GM23338 (cell line): ENCODE measurements around the gene YES1. TPM values are rescaled to one million over a fixed set of nuclear protein-coding genes. Genes with fewer than 3 reads are reported as not detected.

Experiments used
- ATAC-seq: fragments of 200-7000 bp; cut with Tn5 transposase; 3 replicates; pipeline ENCODE4 v1.9.1; 2020
- DNase-seq: peaks from one replicate; pipeline ENCODE4 v3.0.0-alpha.2; 2015; ENCODE audit warnings: low spot score
- H2AFZ ChIP-seq: fragments of 200-600 bp; sonication (generic); 2 replicates; pipeline ENCODE4 v1.8.0; 2016; ENCODE audit warnings: antibody characterized with exemption, mild to moderate bottlenecking, moderate library complexity
- H3F3A ChIP-seq: fragments of 200-600 bp; sonication (generic); replicated peaks from 2 replicates; pipeline ENCODE4 v1.8.0; 2017; ENCODE audit warnings: antibody characterized with exemption, mixed run types, low read depth
- H3K27ac ChIP-seq: fragments of 200-600 bp; sonication (generic); 2 replicates; pipeline ENCODE4 v1.6.1; 2016; ENCODE audit warnings: low read depth
- H3K27me3 ChIP-seq: fragments of 200-600 bp; sonication (generic); 2 replicates; pipeline ENCODE4 v1.8.0; 2016; ENCODE audit warnings: mild to moderate bottlenecking, mixed run types, moderate library complexity; ENCODE audit not compliant: insufficient read depth
- H3K36me3 ChIP-seq: fragments of 200-600 bp; sonication (generic); 2 replicates; pipeline ENCODE4 v1.8.0; 2016; ENCODE audit warnings: mild to moderate bottlenecking; ENCODE audit not compliant: insufficient read depth
- H3K4me1 ChIP-seq: fragments of 200-600 bp; sonication (generic); 2 replicates; pipeline ENCODE4 v1.8.0; 2016; ENCODE audit warnings: mild to moderate bottlenecking, moderate library complexity; ENCODE audit not compliant: insufficient read depth
- H3K4me2 ChIP-seq: fragments of 200-600 bp; sonication (generic); 2 replicates; pipeline ENCODE4 v1.7.1; 2017; ENCODE audit warnings: mixed run types
- H3K4me3 ChIP-seq: fragments of 200-600 bp; sonication (generic); 2 replicates; pipeline ENCODE4 v1.6.1; 2016; ENCODE audit warnings: mixed run types
- H3K79me2 ChIP-seq: fragments of 200-600 bp; sonication (generic); replicated peaks from 2 replicates; pipeline ENCODE4 v1.8.0; 2017; ENCODE audit warnings: mild to moderate bottlenecking; ENCODE audit not compliant: insufficient read depth
- H3K9me2 ChIP-seq: fragments of 200-600 bp; sonication (generic); 2 replicates; pipeline ENCODE4 v1.8.0; 2017; ENCODE audit not compliant: insufficient read depth
- H4K20me1 ChIP-seq: fragments of 200-600 bp; sonication (generic); replicated peaks from 2 replicates; pipeline ENCODE4 v1.8.0; 2017; ENCODE audit warnings: mild to moderate bottlenecking; ENCODE audit not compliant: insufficient read depth
- H3K27ac Mint-ChIP-seq: 2 replicates; pipeline ENCODE4 v1.8.0; 2020; ENCODE audit warnings: inconsistent platforms, mild to moderate bottlenecking, moderate library complexity, mixed read lengths
- H3K27me3 Mint-ChIP-seq: 3 replicates; pipeline ENCODE4 v1.8.0; 2022; ENCODE audit warnings: low read depth, mild to moderate bottlenecking, moderate library complexity, mixed read lengths, inconsistent platforms; ENCODE audit not compliant: insufficient read depth, poor library complexity
- H3K36me3 Mint-ChIP-seq: 3 replicates; pipeline ENCODE4 v1.8.0; 2021; ENCODE audit warnings: low read depth, mild to moderate bottlenecking, inconsistent platforms, moderate library complexity, mixed read lengths
- H3K4me1 Mint-ChIP-seq: 3 replicates; pipeline ENCODE4 v1.8.0; 2020; ENCODE audit warnings: mild to moderate bottlenecking, inconsistent platforms, mixed read lengths
- H3K4me3 Mint-ChIP-seq: 3 replicates; pipeline ENCODE4 v1.8.0; 2021; ENCODE audit warnings: moderate library complexity, mild to moderate bottlenecking, inconsistent platforms, mixed read lengths
- H3K9me3 Mint-ChIP-seq: 3 replicates; pipeline ENCODE4 v1.8.0; 2020; ENCODE audit warnings: moderate library complexity, mild to moderate bottlenecking, inconsistent platforms, mixed read lengths
- CTCF ChIP-seq, 2 experiments: fragments of 200-600 bp in 1 of 2; sonication (generic) in 1 of 2; conservative IDR thresholded peaks; 2 replicates each; pipeline versions ENCODE4 v1.5.1 to v1.6.1; 2016 to 2017; ENCODE audit warnings: antibody characterized with exemption in 2 of 2, low read depth in 2 of 2, mild to moderate bottlenecking in 2 of 2, moderate library complexity in 1 of 2
- ETS1 ChIP-seq: IDR thresholded peaks from 2 replicates; pipeline ENCODE4 v1.6.1; 2016; ENCODE audit warnings: antibody characterized with exemption
- EZH2phosphoT487 ChIP-seq: fragments of 200-600 bp; sonication (generic); IDR thresholded peaks from one replicate; pipeline ENCODE4 v1.8.1; 2018; ENCODE audit warnings: antibody characterized with exemption; ENCODE audit not compliant: unreplicated experiment
- JUNB ChIP-seq: IDR thresholded peaks from one replicate; pipeline ENCODE4 v1.6.1; 2016; ENCODE audit warnings: antibody characterized with exemption; ENCODE audit not compliant: unreplicated experiment
- NANOG ChIP-seq: IDR thresholded peaks from 2 replicates; pipeline ENCODE4 v1.6.1; 2016; ENCODE audit warnings: antibody characterized with exemption, borderline replicate concordance
- POLR2AphosphoS5 ChIP-seq: IDR thresholded peaks from 2 replicates; pipeline ENCODE4 v1.6.1; 2016; ENCODE audit warnings: antibody characterized with exemption, low read depth
- STAT1 ChIP-seq: IDR thresholded peaks from one replicate; pipeline ENCODE4 v1.6.1; 2016; ENCODE audit warnings: antibody characterized with exemption; ENCODE audit not compliant: unreplicated experiment
- ZNF114 ChIP-seq: fragments of 250-450 bp; sonication (Bioruptor Pico); IDR thresholded peaks from 2 replicates; pipeline ENCODE4 v1.5.0; 2020; ENCODE audit warnings: mild to moderate bottlenecking, moderate library complexity
- polyA plus RNA-seq: library from polyadenylated mRNA; unstranded; fragments of >200 nt; fragmentation: Nextera tagmentation; extraction: Ambion mirVana; gene quantifications from 2 replicates; pipeline ENCODE4 v1.2.1, GENCODE V29; 2016
- total RNA-seq: library from RNA; depleted of rRNA; stranded (reverse); fragments of >200 nt; shearing (Covaris generic); gene quantifications from 2 replicates; pipeline ENCODE4 v1.2.3, GENCODE V29; 2014

YES1 gene
- total and polyA plus RNA-seq, 2 experiments from 2014 or later, result 25.4 to 327 TPM

GRCh38 chr18:744832-745597 is 67.0 kb downstream of the YES1 start:
- TF ChIP-seq EZH2phosphoT487 (no peak), ZNF114 (no peak), JUNB (no peak), STAT1 (no peak), POLR2AphosphoS5 (no peak)
- Histone ChIP-seq H3K4me2 (no peak overlapping the region), H4K20me1 (no peaks in the 10 kb centered on the region), H3K9me2 (no peaks in the 10 kb centered on the region), H3K4me1 (no peaks in the 10 kb centered on the region), H2AFZ (no peak overlapping the region), H3K79me2 (no peaks in the 10 kb centered on the region), H3K4me3 (no peak overlapping the region), H3F3A (no peaks in the 10 kb centered on the region), H3K27me3 (no peaks in the 10 kb centered on the region), H3K27ac (no peak overlapping the region), H3K36me3 (peaks cover 27% of the 10 kb centered on the region)
- H3K4me1 Mint-ChIP-seq, result no peaks in the 10 kb centered on the region
- peaks cover 34% of the 10 kb centered on the region for H3K36me3 Mint-ChIP-seq
- H3K27me3 Mint-ChIP-seq, result no peaks in the 10 kb centered on the region
- H3K27ac Mint-ChIP-seq, result no peak overlapping the region
- DNase-seq (no peak), ATAC-seq (no peak)
- H3K4me3 Mint-ChIP-seq, result no peak overlapping the region
- no peaks in the 10 kb centered on the region for H3K9me3 Mint-ChIP-seq

- H3K9me3 Mint-ChIP-seq, result no peaks in the 10 kb centered on the region
- H3K36me3 Mint-ChIP-seq, result peaks cover 32% of the 10 kb centered on the region
- no peak for TF ChIP-seq EZH2phosphoT487
- TF ChIP-seq JUNB, result no peak
- TF ChIP-seq CTCF (conservative IDR thresholded peaks at IDR 0.05; ENCODE audit: low read depth in 2 of 2), result peak; percentile 71 to 79
- no peak for TF ChIP-seq POLR2AphosphoS5
- H2AFZ ChIP-seq, result no peak overlapping the region
- peak; percentile 53 for DNase-seq
- no peaks in the 10 kb centered on the region for H4K20me1 ChIP-seq
- H3F3A ChIP-seq, result no peaks in the 10 kb centered on the region
- no peaks in the 10 kb centered on the region for H3K27me3 ChIP-seq
- H3K4me3 Mint-ChIP-seq, result no peak overlapping the region
- H3K4me2 ChIP-seq, result no peak overlapping the region
- H3K27ac Mint-ChIP-seq, result no peak overlapping the region
- H3K79me2 ChIP-seq, result no peaks in the 10 kb centered on the region
- no peaks in the 10 kb centered on the region for H3K27me3 Mint-ChIP-seq
- H3K27ac ChIP-seq, result no peak overlapping the region
- no peaks in the 10 kb centered on the region for H3K9me2 ChIP-seq
- ATAC-seq, result peak; percentile 72
- no peaks in the 10 kb centered on the region for H3K4me1 ChIP-seq
- H3K4me1 Mint-ChIP-seq, result no peaks in the 10 kb centered on the region
- H3K36me3 ChIP-seq, result peaks cover 35% of the 10 kb centered on the region
- no peak overlapping the region for H3K4me3 ChIP-seq
These were observed 70.0 kb downstream of the YES1 start for GRCh38 chr18:741931-742512.

GRCh38 chr18:732371-732770 is 79.7 kb downstream of the YES1 start:
- H3K36me3 Mint-ChIP-seq, result peaks cover 60% of the 10 kb centered on the region
- no peak for ATAC-seq
- TF ChIP-seq NANOG (no peak), ZNF114 (no peak), CTCF (conservative IDR thresholded peaks at IDR 0.05; ENCODE audit: low read depth in 2 of 2) (no peak), EZH2phosphoT487 (no peak), ETS1 (no peak)

More at GRCh38 chr18:732371-732770, 79.7 kb downstream of the YES1 start:
- no peaks in the 10 kb centered on the region for H3K79me2 ChIP-seq
- H3K27me3 ChIP-seq, result no peaks in the 10 kb centered on the region
- no peak for DNase-seq
- no peaks in the 10 kb centered on the region for H3K4me1 Mint-ChIP-seq
- H3K9me3 Mint-ChIP-seq, result no peaks in the 10 kb centered on the region
- no peak overlapping the region for H3K27ac Mint-ChIP-seq
- H3F3A ChIP-seq, result no peaks in the 10 kb centered on the region
- H3K4me3 ChIP-seq, result no peak overlapping the region
- peaks cover 10% of the 10 kb centered on the region for H4K20me1 ChIP-seq
- H3K4me3 Mint-ChIP-seq, result no peak overlapping the region
- peaks cover 13% of the 10 kb centered on the region; the same call in 1 of the 2 replicates for H3K36me3 ChIP-seq
- H2AFZ ChIP-seq, result no peak overlapping the region
- no peak overlapping the region for H3K27ac ChIP-seq
- H3K27me3 Mint-ChIP-seq, result no peaks in the 10 kb centered on the region
- H3K4me2 ChIP-seq, result no peak overlapping the region
- no peaks in the 10 kb centered on the region for H3K4me1 ChIP-seq
- no peaks in the 10 kb centered on the region for H3K9me2 ChIP-seq
